Type B pancreatic cell (in vitro differentiated cells): ENCODE measurements around the gene NUP93. TPM values are rescaled to one million over a fixed set of nuclear protein-coding genes. Genes with fewer than 3 reads are reported as not detected.

ENCODE experiments used
- DNase-seq: peaks from one replicate; pipeline ENCODE4 v3.0.0; 2021; ENCODE audit warnings: mixed read lengths; ENCODE audit not compliant: unreplicated experiment; ENCODE audit errors: extremely low spot score
- H3K27ac Mint-ChIP-seq: 2 replicates; pipeline ENCODE4 v1.8.0; 2021; ENCODE audit warnings: mild to moderate bottlenecking, mixed read lengths
- H3K27me3 Mint-ChIP-seq: 2 replicates; pipeline ENCODE4 v1.8.0; 2021; ENCODE audit warnings: mixed read lengths
- H3K36me3 Mint-ChIP-seq: 2 replicates; pipeline ENCODE4 v1.8.0; 2021; ENCODE audit warnings: mixed read lengths
- H3K4me1 Mint-ChIP-seq: one replicate; pipeline ENCODE4 v1.8.0; 2021; ENCODE audit warnings: mixed read lengths; ENCODE audit not compliant: unreplicated experiment
- H3K4me3 Mint-ChIP-seq: 2 replicates; pipeline ENCODE4 v1.8.0; 2021; ENCODE audit warnings: mild to moderate bottlenecking, mixed read lengths
- H3K9me3 Mint-ChIP-seq: 2 replicates; pipeline ENCODE4 v1.8.0; 2021; ENCODE audit warnings: mixed read lengths
- total RNA-seq: library from RNA; stranded (reverse); gene quantifications from 2 replicates; pipeline ENCODE4 v1.2.1, GENCODE V29; 2021; ENCODE audit warnings: low replicate concordance
- TF ChIP-seq, protein P1 (sequence below): fragments of 200-600 bp; sonication (generic); conservative IDR thresholded peaks from 2 replicates; pipeline ENCODE4 v1.5.0; 2021; ENCODE audit warnings: antibody characterized with exemption, mild to moderate bottlenecking

NUP93 gene
- total RNA-seq, 1 donor from 2014 or later, result 101 TPM

- no peaks in the 10 kb centered on the region for H3K9me3 Mint-ChIP-seq
- H3K4me1 Mint-ChIP-seq, result peaks cover 6% of the 10 kb centered on the region
- H3K27me3 Mint-ChIP-seq, result no peaks in the 10 kb centered on the region
- no peak overlapping the region for H3K27ac Mint-ChIP-seq
- no peaks in the 10 kb centered on the region for H3K36me3 Mint-ChIP-seq
- TF ChIP-seq, protein P1, sequence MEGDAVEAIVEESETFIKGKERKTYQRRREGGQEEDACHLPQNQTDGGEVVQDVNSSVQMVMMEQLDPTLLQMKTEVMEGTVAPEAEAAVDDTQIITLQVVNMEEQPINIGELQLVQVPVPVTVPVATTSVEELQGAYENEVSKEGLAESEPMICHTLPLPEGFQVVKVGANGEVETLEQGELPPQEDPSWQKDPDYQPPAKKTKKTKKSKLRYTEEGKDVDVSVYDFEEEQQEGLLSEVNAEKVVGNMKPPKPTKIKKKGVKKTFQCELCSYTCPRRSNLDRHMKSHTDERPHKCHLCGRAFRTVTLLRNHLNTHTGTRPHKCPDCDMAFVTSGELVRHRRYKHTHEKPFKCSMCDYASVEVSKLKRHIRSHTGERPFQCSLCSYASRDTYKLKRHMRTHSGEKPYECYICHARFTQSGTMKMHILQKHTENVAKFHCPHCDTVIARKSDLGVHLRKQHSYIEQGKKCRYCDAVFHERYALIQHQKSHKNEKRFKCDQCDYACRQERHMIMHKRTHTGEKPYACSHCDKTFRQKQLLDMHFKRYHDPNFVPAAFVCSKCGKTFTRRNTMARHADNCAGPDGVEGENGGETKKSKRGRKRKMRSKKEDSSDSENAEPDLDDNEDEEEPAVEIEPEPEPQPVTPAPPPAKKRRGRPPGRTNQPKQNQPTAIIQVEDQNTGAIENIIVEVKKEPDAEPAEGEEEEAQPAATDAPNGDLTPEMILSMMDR, result no peak
- no peak for DNase-seq
- no peak overlapping the region for H3K4me3 Mint-ChIP-seq
Measured at GRCh38 chr16:56878282-56878854, 148.4 kb downstream of the NUP93 start.

DNA sequence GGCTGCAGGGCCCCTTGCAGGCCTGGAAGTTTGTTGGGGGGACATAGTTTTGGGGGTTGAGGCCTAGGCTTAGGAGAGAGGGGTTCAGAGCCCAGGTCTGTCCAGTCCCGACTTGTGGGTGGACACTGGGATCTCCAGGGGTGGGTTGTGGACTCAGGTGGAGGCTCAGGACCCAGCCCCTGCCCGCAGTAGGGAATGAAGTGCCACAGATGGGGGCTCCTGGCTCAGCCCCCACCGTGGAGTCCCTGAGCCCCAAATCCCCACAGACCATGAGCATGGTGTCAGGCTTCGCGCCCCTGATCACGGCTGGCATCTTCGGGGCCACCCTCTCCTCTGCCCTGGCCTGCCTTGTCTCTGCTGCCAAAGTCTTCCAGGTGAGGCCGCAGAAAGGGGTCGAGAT lies 149.3 kb downstream of the NUP93 start:
- TF ChIP-seq, protein P1, result no peak
- DNase-seq, result no peak
- no peak overlapping the region for H3K27ac Mint-ChIP-seq
- no peaks in the 10 kb centered on the region for H3K27me3 Mint-ChIP-seq
- no peaks in the 10 kb centered on the region for H3K9me3 Mint-ChIP-seq
- H3K4me1 Mint-ChIP-seq, result peaks cover 6% of the 10 kb centered on the region
- no peaks in the 10 kb centered on the region for H3K36me3 Mint-ChIP-seq
- no peak overlapping the region for H3K4me3 Mint-ChIP-seq

GRCh38 chr16:56880176-56880575 lies 150.2 kb downstream of the NUP93 start:
- Mint-ChIP-seq H3K9me3 (no peaks in the 10 kb centered on the region), H3K4me3 (no peak overlapping the region), H3K36me3 (no peaks in the 10 kb centered on the region), H3K27me3 (no peaks in the 10 kb centered on the region), H3K4me1 (peaks cover 1% of the 10 kb centered on the region), H3K27ac (no peak overlapping the region)
- TF ChIP-seq, protein P1, result no peak
- no peak for DNase-seq

DNA sequence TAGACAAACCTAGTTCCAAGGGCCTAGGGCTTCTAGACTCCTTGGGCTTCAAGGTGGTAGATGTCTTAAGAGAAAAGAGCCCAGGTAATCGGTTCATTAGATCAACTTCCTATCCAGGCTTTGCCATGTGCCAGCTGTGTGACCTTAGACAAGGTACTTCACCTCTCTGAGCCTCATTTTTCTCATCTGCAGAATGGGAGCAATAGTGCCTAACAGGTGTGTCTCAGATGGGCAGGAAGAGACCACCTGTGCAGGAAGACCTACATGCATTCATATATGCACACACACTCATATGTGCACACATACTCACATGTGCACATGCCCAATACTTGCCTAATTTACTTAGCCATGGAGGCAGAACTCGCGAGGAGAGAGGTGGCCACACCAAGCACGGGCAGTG lies 150.8 kb downstream of the NUP93 start:
- DNase-seq, result no peak
- no peak overlapping the region for H3K27ac Mint-ChIP-seq
- TF ChIP-seq, protein P1, result no peak
- no peak overlapping the region for H3K4me3 Mint-ChIP-seq
- no peaks in the 10 kb centered on the region for H3K27me3 Mint-ChIP-seq
- no peaks in the 10 kb centered on the region for H3K4me1 Mint-ChIP-seq
- H3K36me3 Mint-ChIP-seq, result no peaks in the 10 kb centered on the region
- no peaks in the 10 kb centered on the region for H3K9me3 Mint-ChIP-seq

GRCh38 chr16:56882077-56882800 lies 152.3 kb downstream of the NUP93 start:
- Mint-ChIP-seq H3K9me3 (no peaks in the 10 kb centered on the region), H3K4me1 (no peaks in the 10 kb centered on the region), H3K4me3 (no peak overlapping the region), H3K36me3 (no peaks in the 10 kb centered on the region), H3K27ac (no peak overlapping the region), H3K27me3 (no peaks in the 10 kb centered on the region)
- TF ChIP-seq, protein P1, result no peak
- DNase-seq, result no peak
